GM12801 (cell line): ENCODE results near the gene ZNF469.

ENCODE experiments used
- TF ChIP-seq, protein P1 (sequence below): IDR thresholded peaks from one replicate; pipeline ENCODE4 v1.5.1; 2011; ENCODE audit warnings: control low read depth; ENCODE audit not compliant: insufficient read length; ENCODE audit errors: extremely low read depth

Gene ZNF469

DNA sequence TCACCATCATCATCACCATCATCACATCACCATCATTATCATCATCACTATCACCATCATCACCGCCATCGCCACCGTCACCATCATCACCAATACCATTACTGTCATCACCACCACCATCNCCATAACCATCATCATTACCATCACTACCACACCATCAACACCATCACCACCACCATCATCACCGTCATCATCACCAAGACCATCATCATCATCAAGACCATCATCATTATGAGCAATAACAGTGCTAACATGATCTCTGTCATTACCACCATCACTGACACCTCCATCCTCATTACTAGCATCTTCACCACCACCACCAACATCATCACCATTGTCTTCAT lies 16.1 kb upstream of the ZNF469 start:
- TF ChIP-seq, protein P1, sequence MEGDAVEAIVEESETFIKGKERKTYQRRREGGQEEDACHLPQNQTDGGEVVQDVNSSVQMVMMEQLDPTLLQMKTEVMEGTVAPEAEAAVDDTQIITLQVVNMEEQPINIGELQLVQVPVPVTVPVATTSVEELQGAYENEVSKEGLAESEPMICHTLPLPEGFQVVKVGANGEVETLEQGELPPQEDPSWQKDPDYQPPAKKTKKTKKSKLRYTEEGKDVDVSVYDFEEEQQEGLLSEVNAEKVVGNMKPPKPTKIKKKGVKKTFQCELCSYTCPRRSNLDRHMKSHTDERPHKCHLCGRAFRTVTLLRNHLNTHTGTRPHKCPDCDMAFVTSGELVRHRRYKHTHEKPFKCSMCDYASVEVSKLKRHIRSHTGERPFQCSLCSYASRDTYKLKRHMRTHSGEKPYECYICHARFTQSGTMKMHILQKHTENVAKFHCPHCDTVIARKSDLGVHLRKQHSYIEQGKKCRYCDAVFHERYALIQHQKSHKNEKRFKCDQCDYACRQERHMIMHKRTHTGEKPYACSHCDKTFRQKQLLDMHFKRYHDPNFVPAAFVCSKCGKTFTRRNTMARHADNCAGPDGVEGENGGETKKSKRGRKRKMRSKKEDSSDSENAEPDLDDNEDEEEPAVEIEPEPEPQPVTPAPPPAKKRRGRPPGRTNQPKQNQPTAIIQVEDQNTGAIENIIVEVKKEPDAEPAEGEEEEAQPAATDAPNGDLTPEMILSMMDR = no peak

- TF ChIP-seq, protein P1 = no peak
These were observed 15.2 kb upstream of the ZNF469 start for GRCh38 chr16:88367560-88367959.

DNA sequence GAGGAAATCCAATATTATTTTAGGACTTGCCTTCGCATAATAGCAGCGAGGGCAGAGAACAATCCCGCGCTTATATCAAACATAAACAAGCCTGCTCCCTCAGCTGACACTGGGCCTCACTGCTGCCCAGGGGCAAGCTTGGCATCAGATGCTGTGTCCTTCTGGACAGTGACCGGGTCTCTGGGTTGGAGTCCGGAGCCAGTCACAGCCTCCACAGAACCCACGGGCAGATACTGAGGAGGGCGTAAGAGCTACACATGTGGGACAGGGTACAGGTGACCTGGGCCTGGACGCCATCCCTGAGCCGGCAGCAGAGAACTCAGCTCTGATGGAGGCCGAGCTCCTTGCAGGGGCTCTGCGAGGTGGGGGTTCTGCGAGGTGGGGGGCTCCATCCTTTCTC lies 14.7 kb upstream of the ZNF469 start:
- TF ChIP-seq, protein P1 = no peak

DNA sequence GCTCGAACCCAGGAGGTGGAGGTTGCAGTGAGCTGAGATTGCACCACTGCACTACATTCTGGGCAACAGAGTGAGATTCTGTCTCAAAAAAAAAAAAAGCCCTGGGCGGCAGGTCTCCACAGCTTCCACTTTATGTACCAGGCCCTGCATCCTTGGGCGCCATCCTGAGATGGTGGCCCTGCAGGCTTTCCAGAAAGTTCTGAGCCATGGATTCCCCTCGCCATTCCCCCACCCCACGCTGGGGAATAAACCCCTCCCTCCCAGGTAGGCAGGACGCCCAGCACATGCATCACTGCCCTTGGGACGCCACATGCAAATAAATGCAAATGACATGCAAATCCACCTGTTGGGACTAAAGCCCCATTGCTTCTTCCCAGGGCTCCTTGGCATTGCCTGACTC lies 13.8 kb upstream of the ZNF469 start:
- TF ChIP-seq, protein P1 = no peak

GRCh38 chr16:88369447-88370008 lies 13.2 kb upstream of the ZNF469 start:
- TF ChIP-seq, protein P1 = no peak

DNA sequence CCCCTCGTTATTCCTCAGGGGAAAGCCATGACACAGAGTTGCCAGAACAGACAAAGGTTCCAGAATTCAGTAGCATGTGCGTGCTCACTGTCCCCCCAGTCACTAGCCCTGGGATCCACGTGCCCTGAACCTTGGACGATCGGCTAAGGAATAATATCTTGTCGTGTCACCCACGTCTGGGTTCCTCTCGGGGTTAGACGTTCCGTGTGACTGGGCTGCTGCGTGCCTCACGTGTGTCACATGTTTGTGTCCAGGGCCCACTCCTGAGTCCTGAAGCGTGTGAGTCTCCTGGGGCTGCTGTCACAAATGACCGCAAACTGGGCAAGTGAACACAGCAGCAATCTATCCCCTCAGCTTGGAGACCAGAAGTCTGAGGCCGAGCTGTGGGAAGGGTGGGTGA lies 12.4 kb upstream of the ZNF469 start:
- TF ChIP-seq, protein P1 = no peak

GRCh38 chr16:88372522-88372921 lies 10.2 kb upstream of the ZNF469 start:
- TF ChIP-seq, protein P1 = no peak

DNA sequence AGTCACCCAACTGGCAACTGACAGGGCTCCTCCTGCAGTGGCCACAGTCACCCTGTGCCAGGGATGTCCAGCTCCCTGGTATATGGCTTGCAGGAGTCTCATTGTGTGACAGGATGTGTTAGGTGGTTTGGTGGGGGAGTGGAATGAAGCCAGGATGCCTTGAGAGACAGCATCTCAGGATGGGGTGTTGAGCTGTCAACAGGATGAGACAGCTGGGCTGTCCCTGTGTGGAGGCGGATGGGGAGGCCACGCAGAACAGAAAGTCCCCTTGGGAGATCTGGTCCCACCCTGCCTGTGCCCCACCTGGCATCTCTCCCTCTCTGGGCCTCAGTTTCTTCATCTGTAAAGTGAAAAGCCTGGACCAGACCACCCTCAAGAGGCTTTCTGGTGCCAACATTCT lies 9.5 kb upstream of the ZNF469 start:
- TF ChIP-seq, protein P1 = no peak
